ENCODE measurements around the gene TBC1D2B. TPM values are rescaled to one million over a fixed set of nuclear protein-coding genes. Genes with fewer than 3 reads are reported as not detected.

TBC1D2B gene
- total and polyA plus RNA-seq, 10 donors: 9.4 to 131 (median 97.4) TPM

DNA sequence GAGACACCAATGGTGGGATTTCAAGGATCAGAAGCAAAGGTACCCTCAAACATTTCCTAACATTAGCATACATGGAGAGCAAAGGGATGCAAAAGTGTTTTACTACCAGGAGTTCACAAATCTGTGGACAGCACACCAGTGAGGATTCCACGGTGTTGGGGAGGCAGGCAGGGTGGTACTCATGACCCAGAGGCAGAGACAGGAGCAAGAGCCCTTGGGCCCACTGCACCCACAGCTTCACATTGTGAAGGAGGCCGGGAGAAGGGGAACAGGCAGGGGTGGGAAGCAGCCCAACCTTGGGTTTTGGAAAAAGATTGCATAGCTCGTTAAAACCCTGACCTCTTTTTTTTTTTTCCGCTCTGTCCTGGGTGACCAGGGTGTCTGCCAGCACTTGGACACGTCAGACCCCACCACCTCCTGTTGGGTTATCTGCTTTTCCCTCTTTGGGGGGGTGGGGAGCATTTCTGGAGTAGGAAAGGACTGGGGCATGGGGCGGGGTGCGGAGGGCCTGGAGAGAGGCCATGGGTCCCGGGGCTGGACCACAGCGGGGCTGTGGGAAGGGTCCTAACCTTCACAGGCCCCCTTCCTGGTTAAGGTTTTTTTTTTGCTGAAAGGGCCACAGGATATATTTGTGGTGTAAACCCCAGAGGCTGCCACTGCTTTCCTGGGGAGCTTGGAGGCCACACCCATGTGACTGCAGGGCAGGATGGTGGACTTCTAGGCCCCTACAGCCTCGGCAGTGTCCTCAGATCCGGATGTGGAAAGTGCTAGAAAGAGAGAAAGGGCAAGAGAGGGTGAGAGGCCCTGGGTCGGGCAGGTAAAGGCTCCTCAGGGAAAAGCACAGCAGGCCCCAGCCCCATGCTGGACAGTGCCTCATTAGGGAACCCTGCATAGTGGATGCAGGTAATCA, 27.3 kb upstream of the TBC1D2B start:
- 78 to 88% (median 83%) methylated on average over 12 of the region's 12 CpGs for WGBS, 5 donors
- TF ChIP-seq, protein P1, sequence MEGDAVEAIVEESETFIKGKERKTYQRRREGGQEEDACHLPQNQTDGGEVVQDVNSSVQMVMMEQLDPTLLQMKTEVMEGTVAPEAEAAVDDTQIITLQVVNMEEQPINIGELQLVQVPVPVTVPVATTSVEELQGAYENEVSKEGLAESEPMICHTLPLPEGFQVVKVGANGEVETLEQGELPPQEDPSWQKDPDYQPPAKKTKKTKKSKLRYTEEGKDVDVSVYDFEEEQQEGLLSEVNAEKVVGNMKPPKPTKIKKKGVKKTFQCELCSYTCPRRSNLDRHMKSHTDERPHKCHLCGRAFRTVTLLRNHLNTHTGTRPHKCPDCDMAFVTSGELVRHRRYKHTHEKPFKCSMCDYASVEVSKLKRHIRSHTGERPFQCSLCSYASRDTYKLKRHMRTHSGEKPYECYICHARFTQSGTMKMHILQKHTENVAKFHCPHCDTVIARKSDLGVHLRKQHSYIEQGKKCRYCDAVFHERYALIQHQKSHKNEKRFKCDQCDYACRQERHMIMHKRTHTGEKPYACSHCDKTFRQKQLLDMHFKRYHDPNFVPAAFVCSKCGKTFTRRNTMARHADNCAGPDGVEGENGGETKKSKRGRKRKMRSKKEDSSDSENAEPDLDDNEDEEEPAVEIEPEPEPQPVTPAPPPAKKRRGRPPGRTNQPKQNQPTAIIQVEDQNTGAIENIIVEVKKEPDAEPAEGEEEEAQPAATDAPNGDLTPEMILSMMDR (IDR thresholded peaks at IDR 0.05 in 8 of 11, conservative IDR thresholded peaks at IDR 0.05 in 3 of 11): no peak
- TF ChIP-seq POLR2A (IDR thresholded peaks at IDR 0.05): no peak
- TF ChIP-seq POLR2AphosphoS5 (IDR thresholded peaks at IDR 0.05): no peak
- H3K4me3 ChIP-seq: no peak overlapping the region
- H3K27me3 ChIP-seq (replicated peaks in 1 of 7): no peaks in the 10 kb centered on the region
- peak overlapping the region in 5 of 8 donors; percentile 48 to 87 (median 75) for H3K27ac ChIP-seq
- no peaks in the 10 kb centered on the region for H3K36me3 ChIP-seq
- intact Hi-C loops (cut with DNase I; ENCODE audit: low total_unique reads): loop anchor here (5.0 to 10.0 kb wide), 3 partner anchors 70 to 138 kb away; no protein-coding TSS in a partner anchor
- DNase-seq: peak; percentile 73
- H3K4me1 ChIP-seq: peaks cover 21 to 53% (median 40%) of the 10 kb centered on the region in 6 donors
- H3K9me3 ChIP-seq: no peaks in the 10 kb centered on the region

- peaks cover 21 to 53% (median 40%) of the 10 kb centered on the region in 6 donors for H3K4me1 ChIP-seq
- no peaks in the 10 kb centered on the region for H3K27me3 ChIP-seq (replicated peaks in 1 of 7)
- WGBS, 5 donors: 63 to 86% (median 72%) methylated on average over 4 of the region's 4 CpGs
- H3K4me3 ChIP-seq: no peak overlapping the region
- H3K9me3 ChIP-seq: no peaks in the 10 kb centered on the region
- TF ChIP-seq POLR2AphosphoS5 (IDR thresholded peaks at IDR 0.05) (no peak), POLR2A (IDR thresholded peaks at IDR 0.05) (no peak)
- TF ChIP-seq, protein P1 (IDR thresholded peaks at IDR 0.05 in 8 of 11, conservative IDR thresholded peaks at IDR 0.05 in 3 of 11): peak in 1 of 11 experiments; percentile 0
- no peaks in the 10 kb centered on the region for H3K36me3 ChIP-seq
- H3K27ac ChIP-seq: peak overlapping the region in 6 of 8 donors; percentile 6 to 87 (median 70)
- no peak for DNase-seq
- intact Hi-C loops (cut with DNase I; ENCODE audit: low total_unique reads): loop anchor here (10.0 kb wide), 2 partner anchors 69 to 99 kb away; no protein-coding TSS in a partner anchor
These were observed 26.6 kb upstream of the TBC1D2B start for GRCh38 chr15:78104119-78104479.

- intact Hi-C loops (cut with DNase I; ENCODE audit: low total_unique reads): loop anchor here (10.0 kb wide), 2 partner anchors 69 to 99 kb away; no protein-coding TSS in a partner anchor
These were observed 26.1 kb upstream of the TBC1D2B start for GRCh38 chr15:78103406-78104118.

More at GRCh38 chr15:78103406-78104118, 26.1 kb upstream of the TBC1D2B start:
- TF ChIP-seq POLR2AphosphoS5 (IDR thresholded peaks at IDR 0.05) (peak in 2 of 3 donors; percentile 39 to 72), POLR2A (IDR thresholded peaks at IDR 0.05) (no peak)
- TF ChIP-seq, protein P1 (IDR thresholded peaks at IDR 0.05 in 8 of 11, conservative IDR thresholded peaks at IDR 0.05 in 3 of 11): peak in 1 of 11 experiments; percentile 28
- Histone ChIP-seq H3K27ac (peak overlapping the region; percentile 10 to 87 (median 60)), H3K36me3 (no peaks in the 10 kb centered on the region), H3K9me3 (no peaks in the 10 kb centered on the region), H3K4me3 (peak overlapping the region in 1 of 8 donors; percentile 14), H3K27me3 (replicated peaks in 1 of 7) (no peaks in the 10 kb centered on the region), H3K4me1 (peaks cover 21 to 53% (median 40%) of the 10 kb centered on the region in 6 donors)
- 43 to 60% (median 50%) methylated on average over 11 to 12 of the region's 12 CpGs for WGBS, 5 donors
- DNase-seq: peak; percentile 82

All from spleen (tissue), 11 donors.